Hepatic stellate cell (primary cell): ENCODE data around the gene SELENOM.
"Not testable (repeated sequence)": the region's sequence is repeated elsewhere in the genome, so short reads cannot be mapped to it uniquely, and the experiment has no call there.

Source experiments
- DNase-seq: peaks from one replicate; pipeline ENCODE4 v3.0.0; 2011; ENCODE audit warnings: low spot score

Gene SELENOM

DNA sequence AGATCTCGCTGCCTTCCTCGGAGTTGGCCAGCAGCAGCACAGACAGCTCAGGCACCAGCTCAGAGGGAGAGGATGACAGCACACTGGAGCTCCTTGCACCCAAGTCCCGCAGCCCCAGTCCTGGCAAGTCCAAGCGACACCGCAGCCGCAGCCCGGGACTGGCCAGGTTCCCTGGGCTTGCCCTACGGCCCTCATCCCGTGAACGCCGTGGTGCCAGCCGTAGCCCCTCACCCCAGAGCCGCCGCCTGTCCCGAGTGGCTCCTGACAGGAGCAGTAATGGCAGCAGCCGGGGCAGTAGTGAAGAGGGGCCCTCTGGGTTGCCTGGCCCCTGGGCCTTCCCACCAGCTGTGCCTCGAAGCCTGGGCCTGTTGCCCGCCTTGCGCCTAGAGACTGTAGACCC is 26.5 kb upstream of the SELENOM start:
- no peak for DNase-seq

DNA sequence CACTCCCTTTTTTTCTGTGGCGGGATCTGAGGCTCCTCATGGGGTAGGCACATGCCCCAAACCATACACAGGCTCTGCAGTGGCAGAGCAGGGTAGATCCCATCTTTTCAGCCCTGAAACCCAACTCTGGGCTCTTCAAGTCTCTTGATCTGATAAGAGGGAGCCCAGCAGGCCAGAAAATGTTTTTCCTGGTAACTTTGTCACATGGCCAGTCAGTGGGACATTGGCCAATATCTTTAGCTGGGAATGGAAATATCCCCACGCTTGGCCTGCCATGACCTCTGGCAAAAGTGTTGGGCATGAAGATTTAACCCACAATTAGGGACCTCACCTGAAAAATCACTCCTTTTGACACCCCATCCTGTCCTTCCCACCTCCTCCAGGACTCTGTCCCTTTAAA is 23.5 kb upstream of the SELENOM start:
- no peak for DNase-seq

DNA sequence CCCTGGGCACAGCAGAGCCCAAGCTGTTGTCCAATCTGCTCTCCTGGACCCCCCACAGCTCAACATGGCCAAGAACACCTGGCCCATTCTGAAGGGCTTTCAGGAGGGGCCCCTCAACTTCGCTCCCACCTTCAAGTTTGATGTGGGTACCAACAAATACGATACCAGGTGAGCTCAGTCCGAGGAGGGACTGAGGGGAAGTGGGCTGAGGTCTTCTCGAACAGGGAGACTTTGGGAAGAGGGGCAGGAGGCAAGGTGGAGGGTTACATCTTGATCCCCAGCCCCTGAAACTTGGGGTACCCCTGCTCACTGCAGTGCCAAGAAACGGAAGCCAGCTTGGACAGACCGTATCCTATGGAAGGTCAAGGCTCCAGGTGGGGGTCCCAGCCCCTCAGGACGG is 20.8 kb upstream of the SELENOM start:
- DNase-seq = no peak

DNA sequence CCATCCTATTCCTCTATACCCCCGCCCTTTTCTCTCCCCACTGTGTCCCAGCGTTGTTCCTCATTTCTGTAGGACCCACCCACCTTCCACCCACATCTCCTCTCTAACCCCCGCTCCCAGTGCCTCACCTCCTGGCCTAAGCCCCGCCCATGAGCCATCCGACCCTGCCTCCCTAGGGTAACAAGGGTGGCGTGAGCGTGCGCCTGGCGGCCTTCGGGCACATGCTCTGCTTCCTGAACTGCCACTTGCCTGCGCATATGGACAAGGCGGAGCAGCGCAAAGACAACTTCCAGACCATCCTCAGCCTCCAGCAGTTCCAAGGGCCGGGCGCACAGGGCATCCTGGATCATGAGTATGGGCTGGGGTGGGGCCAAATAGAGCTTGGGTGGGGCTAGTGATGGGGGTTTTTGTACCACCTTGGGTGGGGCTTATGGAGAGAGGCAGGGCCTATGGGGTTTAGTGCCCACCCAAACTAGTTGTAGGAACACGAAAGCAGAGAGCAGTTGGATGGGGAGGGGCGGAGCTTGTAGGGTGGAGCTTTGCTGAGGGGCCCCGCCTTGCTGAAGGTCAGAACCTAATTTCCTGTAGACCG is 19.9 kb upstream of the SELENOM start:
- DNase-seq = no peak

DNA sequence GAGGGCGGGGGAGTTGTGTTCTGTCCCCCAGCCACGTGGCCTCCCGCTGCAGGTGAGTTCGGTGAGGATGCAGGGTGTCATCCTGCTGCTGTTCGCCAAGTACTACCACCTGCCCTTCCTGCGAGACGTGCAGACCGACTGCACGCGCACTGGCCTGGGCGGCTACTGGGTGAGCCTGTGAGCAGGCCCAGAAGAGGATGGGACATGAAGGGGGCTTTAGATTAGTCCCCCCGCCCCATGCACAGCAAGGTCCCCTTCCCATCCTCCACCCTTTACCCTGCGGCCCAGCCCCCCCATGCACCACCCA is 19.5 kb upstream of the SELENOM start:
- DNase-seq = no peak

DNA sequence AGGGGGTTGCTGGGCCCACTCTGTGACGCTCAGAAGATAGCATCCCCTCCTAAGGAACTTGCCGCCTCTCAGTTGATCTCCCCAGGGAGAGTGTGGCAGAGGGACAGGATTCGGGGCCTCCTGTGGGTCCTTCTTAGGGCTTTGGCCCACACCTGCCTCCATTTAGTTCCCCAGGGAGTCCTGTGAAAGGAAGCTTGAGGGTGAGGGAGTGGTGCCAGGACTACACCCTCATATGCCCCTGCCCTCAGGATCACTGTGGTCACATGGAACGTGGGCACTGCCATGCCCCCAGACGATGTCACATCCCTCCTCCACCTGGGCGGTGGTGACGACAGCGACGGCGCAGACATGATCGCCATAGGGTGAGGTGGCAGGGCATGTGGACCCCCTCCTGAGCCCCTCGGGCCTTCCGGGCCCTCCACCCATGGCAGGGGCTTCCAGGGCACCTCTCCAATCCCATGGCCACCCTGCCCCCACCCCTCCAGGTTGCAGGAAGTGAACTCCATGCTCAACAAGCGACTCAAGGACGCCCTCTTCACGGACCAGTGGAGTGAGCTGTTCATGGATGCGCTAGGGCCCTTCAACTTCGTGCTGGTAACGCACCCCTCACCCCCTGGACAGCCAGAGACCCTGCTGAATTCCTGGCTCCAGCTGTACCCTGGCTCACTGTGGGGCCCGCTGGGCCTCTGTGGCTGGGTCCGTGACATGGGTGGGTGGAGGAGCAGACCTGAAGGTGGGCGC is 18.9 kb upstream of the SELENOM start:
- no peak for DNase-seq

DNA sequence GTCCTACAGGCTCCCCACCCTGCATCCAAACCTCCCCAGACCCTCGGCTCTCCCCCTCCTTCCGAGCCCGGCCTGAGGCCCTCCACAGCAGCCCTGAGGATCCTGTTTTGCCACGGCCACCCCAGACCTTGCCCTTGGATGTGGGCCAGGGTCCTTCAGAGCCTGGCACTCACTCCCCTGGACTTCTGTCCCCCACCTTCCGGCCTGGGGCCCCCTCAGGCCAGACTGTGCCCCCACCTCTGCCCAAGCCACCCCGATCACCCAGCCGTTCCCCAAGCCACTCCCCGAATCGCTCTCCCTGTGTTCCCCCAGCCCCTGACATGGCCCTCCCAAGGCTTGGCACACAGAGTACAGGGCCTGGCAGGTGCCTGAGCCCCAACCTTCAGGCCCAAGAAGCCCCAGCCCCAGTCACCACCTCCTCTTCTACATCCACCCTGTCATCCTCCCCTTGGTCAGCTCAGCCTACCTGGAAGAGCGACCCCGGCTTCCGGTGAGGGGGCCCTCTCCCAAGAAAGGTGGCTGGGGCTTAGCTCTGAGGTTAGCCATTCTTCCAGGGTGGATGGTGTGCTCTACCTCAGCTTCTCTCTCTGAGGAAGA is 18.3 kb upstream of the SELENOM start:
- no peak for DNase-seq

DNA sequence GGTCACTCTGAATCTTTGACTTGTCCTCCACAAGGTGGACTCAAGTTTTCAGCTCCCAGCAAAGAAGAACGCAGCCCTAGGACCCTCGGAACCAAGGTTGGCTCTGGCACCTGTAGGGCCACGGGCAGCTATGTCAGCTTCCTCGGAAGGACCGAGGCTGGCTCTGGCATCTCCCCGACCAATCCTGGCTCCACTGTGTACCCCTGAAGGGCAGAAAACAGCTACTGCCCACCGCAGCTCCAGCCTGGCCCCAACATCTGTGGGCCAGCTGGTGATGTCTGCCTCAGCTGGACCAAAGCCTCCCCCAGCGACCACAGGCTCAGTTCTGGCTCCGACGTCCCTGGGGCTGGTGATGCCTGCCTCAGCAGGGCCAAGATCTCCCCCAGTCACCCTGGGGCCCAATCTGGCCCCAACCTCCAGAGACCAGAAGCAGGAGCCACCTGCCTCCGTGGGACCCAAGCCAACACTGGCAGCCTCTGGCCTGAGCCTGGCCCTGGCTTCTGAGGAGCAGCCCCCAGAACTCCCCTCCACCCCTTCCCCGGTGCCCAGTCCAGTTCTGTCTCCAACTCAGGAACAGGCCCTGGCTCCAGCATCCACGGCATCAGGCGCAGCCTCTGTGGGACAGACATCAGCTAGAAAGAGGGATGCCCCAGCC is 17.6 kb upstream of the SELENOM start:
- DNase-seq = no peak

DNA sequence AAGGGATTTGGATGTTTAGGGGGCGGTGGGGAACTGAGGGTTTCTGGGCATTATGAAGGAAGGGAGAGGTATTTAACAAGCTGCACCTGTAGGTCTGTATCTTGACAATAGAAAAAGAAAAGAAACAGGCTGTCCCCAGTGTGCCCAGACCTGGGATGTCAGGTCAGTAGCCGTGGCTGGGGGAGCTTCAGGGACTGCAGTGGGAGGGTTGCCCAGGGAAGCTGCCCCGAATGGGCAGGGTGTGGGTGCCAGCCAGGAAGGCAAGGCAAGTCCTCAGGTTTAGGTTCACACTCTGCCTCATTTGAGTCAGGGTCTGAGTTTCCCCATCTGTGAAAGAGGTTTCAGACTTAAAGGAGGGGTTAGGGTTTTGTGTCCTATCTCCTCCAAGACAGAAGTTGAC is 16.9 kb upstream of the SELENOM start:
- no peak for DNase-seq

DNA sequence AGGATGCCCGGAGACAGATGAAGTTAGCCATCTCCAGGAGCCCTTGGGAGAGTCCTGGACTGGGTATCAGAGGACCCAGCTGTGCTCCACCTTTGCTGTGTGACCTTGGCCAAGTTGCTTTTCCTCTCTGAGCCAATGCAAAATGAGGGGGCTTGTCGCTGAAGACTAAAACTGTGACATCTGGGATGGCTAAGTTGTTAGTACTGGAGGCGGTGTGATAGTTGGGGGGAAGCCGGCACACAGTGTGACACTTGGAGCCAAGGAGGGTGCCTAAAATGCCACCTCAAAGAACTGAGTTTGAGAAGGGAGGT is 15.9 kb upstream of the SELENOM start:
- DNase-seq = no peak

DNA sequence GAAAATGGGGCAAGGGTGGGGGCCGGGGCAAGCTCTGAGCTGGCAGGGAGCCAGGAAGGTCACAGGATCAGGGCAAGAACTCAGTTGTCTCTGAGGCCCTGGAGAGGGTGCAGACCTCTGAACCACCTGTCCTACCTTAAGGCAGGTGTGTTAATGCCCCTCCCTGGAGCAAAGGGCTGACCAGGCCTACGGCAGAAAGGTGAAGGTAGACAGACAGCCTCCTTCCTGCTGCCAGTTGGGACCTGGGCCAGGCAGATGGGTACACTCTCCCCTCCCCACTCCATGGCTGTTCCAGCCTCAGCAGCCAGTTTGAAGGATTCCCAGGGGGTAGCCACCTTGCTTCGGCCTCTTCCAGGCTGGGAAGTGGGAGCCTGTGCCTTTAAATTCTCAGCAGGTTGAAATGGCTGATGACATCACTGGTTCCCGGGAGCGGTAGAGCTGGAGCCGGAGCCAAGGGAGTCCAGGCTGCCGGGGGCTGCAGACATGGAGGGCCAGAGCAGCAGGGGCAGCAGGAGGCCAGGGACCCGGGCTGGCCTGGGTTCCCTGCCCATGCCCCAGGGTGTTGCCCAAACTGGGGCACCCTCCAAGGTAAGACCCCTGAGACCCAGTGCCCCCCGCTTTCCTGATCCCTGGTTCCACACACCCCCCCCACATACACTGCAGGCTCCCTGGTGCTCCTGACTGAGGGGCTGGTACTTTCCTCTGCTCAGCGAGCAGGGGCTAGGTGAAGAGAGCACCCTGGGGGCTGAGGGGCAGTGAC is 15.3 kb upstream of the SELENOM start, which contains the start of gene INPP5J:
INPP5J (plus strand) TSS at position 435 of the 760 bp plus-strand sequence; CDS start at position 484, 49 bp downstream.
- DNase-seq = peak; percentile 83

DNA sequence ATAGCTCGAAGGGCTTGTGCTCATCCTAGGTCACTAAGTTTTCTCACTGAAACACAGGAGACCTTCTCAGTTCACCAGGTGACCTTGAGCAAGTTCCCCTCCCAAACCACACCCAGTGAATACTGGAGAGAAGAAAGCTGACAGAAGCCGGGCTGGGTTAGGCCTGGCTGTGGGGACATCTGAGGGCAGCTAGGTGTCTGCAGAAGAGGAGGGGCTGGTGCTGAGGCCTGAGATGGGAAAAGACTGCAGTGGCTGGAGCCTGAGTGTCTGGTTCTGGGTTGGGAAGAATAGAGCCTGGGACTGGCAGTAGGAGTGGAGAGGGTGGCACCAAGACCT is 14.8 kb upstream of the SELENOM start:
- DNase-seq = no peak

DNA sequence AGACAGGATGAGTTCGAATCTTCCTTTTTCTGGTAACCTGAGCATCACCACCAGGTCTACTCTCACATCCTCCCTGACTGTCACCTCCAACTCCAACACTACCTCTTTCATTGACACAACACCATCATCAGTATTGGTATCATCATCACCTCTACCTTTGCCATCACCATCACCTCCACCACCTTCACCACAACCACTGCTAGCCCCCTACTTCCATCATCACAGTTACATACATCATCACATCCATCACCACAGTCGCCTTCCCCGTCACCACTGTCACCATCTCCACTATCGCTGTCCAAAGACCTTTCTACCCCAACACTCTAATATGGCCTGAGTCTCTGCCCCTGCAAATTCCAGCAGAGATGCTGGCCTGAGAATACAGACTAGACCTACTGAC is 14.0 kb upstream of the SELENOM start:
- no peak for DNase-seq

DNA sequence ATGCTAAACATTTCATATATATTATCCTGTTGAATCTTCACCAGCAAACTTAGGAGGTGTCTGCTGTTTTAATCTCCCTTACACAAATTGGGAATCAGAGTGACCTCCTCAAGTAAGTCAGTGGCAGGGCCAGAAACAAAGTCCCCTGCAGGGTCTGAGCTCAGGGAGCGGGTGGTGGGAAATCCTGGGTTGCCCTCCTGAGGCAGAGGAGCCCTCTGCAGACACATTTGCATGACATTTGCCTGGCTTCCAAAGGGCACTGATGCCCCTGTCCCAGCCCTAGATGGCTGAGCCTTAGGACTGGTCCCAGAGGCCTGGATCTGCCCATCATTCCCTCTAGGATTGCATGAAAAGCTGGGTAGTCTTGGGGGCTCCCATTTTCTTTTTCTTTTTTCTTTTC is 13.3 kb upstream of the SELENOM start:
- no peak for DNase-seq

DNA sequence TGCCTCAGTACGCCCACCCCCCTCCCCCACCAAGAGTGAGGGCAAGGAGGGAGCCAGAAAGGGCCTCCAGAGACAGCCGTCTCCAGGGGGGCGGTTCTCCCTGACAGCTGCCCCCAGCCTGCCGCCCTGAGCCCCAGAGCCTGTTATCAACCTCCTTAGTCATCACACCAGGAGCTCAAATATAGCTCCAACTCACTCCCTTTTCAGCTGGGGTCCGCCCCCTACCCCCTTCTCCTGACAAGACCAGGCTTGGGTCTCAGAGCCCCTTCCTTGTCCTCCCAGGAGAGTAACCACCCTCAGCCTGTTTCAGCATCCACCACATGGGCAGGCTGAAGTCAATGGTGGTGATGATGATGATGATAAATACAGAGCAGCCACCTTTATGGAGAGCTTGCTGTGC is 12.9 kb upstream of the SELENOM start:
- no peak for DNase-seq

DNA sequence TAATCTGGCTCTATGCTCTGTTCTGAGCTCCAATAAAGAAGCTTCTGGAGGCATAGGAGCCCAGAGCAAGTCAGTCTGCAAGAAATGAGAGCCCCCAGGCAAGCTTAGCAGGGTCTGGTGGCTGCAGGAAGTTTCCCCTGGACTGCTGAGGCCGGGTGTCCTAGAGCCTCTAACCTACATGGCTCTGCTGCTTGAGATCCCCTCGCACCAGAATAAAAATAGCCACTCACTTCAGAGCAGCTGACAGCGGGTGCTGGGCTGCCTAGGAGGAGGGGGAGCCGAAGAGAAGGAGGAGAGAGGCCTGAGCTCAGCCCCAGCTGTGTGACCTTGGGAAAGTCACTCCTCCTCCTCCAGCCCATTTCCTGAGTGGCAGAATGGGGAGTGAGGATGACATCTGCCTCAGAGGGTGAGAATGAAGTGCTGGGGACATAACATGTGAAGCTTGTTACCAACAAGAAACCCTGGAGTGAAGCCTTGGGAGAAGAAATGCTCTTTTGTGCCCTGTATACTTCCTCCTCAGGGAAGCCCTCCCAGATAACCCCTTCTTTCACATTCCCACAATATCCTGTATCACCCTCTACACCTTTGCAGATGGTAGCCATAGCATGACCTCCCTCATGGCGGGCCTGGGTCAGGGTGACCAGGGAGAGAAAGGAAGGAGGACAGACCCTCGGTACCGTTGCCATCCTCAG is 11.8 kb upstream of the SELENOM start:
- DNase-seq = no peak

DNA sequence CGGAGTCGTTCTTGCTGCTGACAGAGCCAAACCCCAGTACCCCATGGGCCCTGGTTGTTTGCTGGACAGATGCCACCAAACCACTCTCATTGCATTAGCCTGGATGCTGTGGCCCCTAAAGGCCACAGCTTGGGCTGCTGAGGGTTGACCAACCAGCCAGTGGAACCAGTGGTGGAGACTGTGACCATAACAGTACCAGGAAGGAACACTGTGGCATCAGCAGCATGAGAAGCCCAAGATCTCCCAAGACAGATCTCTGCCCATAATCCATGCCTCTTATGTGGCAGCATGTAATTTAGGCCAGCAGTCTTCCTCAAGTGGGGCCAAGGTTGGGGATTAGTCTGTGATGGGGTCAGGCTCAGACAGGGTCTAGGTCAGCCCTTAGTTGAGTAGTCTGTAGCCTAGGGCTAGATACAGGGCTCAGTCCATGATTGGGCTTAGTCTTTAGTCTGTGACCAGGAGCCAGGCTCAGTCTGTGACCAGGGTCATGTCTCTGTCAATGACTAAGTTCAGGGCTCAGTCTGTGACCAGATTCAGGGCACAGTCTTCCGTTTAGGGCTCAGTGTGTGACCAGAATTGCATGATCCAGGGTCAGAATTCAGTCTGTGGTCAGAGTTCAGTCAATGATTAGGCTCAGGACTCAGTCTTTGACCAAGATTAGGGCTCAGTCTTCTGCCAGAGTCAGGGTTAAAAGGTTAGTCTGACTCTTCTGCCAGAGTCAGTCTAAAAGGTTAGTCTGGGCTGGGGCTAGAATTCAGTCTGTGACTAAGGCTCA is 10.9 kb upstream of the SELENOM start:
- no peak for DNase-seq

DNA sequence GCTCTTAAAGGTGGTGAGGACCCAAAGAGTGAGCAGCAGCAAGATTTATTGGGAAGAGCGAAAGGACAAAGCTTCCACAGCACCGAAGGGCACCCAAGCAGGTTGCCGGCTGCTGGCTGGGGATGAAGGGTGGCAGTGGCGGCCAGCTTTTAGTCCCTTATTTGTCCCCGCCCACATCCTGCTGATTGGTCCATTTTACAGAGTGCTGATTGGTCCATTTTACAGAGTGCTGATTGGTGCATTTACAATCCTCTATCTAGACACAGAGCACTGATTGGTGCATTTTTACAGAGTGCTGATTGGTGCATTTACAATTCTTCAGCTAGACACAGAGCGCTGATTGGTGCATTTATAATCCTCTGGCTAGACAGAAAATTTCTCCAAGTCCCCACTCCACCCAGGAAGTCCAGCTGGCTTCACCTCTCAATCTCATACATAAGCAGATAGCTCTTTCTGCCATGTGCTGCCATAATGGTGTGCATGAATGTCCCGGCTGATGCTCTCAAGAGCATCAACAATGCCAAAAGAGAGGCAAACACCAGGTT is 5.3 kb upstream of the SELENOM start:
- not testable (repeated sequence) for DNase-seq

DNA sequence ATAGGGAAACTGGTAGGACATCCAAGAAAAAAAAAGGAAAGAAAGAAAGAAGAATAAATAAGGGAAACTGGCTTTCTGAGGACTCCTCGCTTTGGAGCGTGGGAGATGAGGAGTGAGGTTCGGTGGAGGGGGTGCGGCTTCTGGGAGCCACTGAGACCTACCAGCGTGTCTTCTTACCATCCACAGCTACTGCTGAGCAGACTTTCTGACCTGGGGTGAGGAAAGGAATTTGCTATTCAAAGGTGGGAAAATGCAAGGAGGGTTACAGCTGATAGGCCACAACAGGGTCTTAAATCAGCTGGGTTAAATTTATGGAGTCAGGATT is 488 bp upstream of the SELENOM start:
- no peak for DNase-seq

DNA sequence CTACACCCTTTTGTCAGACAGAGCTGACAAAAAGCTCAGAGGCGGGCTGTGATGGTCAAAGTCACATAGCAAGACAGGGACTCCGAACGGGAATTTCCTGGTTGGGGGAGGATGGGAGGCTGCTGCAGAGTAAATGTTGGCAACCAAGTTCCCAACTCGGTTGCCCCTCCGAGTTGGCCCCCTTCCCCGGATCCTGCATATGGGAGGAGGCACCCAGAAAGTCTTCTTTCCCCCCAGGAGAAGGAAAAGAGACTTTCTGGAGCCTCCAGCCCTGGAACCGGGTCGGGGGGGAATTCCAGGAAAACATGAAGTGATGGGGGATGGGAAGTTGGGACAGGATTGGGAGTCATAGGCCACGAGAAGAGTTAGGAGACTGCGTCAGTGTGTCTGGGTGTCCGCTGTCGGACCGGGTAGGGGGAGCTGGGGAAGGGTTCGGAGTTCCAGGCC is 614 bp downstream of the SELENOM start:
- DNase-seq = peak; percentile 57

DNA sequence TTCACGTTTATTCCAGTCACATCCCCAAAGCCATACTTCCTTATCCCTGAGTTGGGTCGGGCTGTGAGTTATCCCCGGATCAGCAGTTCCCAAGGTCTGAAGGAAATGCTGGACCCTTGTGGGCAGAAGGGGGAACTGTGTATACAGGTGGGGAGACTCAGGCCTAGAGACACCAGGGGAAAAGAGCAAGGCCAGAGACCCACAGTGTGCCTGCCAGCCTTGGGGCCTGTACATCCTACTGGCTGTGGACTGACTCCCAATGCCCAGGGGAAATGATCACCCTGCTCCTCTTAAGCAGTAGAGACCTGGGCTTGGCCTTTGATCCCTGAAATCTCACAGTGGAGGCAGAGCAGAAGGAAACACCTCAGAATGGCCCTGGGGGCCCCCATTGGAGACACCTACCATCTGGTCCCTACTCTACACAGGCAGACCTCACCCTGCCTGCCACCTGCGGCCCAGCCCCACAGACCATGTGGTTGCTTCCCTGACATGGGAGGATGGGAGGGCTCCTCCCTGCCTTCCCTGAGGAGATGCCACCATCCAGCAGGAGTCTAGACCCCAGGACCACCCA is 1.3 kb downstream of the SELENOM start:
- DNase-seq = no peak
